Right hindlimb (tissue), 1 donor: Measurements from ENCODE around the gene AFM.
A peak's percentile ranks its signal among the peaks of the same experiment; 100 is the strongest.
"Not testable (repeated sequence)": the region's sequence is repeated elsewhere in the genome, so short reads cannot be mapped to it uniquely, and the experiment has no call there.

Source experiments
- DNase-seq: peaks from one replicate; pipeline ENCODE4 v3.0.0-alpha.2; 2018

AFM gene

DNA sequence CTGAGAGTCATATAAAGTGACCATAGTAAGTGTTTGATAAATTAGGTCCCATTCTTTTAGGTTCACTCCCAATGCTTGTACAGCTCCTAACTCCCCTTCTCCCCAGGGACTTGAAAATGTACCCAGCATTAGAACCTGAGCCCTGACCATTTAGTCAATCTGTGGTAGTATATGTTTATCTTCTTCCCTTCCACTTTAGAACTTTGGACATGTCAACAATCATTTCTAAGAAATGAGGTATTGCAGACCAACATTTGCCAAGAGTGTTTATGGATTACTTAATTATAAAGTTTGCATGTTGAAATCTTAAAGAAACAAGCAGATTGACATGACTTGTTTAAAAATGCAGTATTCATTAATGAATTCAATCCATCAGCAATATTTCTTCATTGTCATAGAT is 26.0 kb downstream of the AFM start:
- DNase-seq: no peak

- no peak for DNase-seq
Observed at GRCh38 chr4:73508651-73509050, 27.1 kb downstream of the AFM start.

- no peak for DNase-seq
Observed at GRCh38 chr4:73518340-73518739, 36.8 kb downstream of the AFM start.

GRCh38 chr4:73520821-73521220 is 39.3 kb downstream of the AFM start:
- DNase-seq: peak; percentile 22

DNA sequence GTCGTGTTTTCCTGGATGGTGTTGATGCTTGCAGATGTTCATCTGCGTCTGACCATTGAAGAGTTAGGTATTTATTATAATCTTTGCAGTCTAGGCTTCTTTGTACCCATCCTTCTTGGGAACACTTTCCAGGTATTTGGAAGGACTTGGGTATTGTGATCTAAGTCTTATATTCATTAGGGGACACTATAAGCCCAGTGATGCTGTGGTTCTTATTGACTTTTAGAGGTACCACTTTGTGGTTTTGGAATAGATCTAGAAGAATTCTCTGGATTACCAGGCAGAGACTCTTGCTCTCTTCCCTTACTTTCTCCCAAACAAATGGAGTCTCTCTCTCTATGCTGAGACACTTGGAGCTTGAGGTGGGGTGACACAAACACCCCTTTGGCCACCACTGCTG is 41.6 kb downstream of the AFM start:
- DNase-seq: no peak

DNA sequence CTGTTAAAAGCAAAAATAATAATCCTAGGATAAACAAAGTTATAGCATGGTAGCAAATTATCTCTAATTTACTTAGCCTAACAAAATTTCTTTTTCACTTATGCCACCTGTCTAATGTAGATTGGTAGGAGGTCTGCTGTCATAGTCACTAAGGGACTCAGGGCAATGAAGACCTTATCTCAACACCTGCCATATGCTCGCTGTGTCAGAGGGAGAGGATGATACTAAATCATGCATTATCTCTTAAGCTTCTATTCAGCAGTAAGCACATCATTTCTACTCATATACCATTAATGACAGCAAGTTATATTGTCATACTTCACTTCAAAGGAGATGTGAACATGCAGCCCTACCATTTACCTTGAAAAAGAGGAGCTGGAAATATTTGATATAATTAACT is 44.1 kb downstream of the AFM start:
- DNase-seq: no peak

GRCh38 chr4:73527196-73527595 is 45.7 kb downstream of the AFM start:
- DNase-seq: no peak

- no peak for DNase-seq
Observed at GRCh38 chr4:73528171-73528570, 46.6 kb downstream of the AFM start.

- DNase-seq: no peak
Observed at GRCh38 chr4:73533515-73534422, 52.2 kb downstream of the AFM start.

GRCh38 chr4:73538162-73538561 is 56.6 kb downstream of the AFM start:
- DNase-seq: no peak

- no peak for DNase-seq
Observed at GRCh38 chr4:73539386-73539785, 57.8 kb downstream of the AFM start.

DNA sequence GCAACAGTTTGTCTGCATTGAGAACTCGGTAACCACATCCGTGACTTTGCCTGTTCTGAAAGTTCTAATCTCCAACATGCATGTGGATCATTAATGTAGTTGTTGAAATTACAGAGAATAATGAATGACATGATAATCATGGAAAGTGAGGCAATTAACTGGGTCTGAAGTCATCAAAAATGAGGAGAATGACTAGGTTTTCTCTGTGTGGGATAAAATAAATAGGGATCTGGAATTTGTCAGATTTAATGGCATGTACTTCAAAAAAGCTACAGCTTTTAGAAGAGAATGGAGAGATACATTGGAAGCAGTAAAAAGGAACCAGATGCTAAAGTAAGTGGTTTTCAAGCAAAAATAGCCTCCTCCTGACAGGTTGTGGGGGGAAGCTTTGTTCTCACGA is 59.3 kb downstream of the AFM start:
- no peak for DNase-seq

- no peak for DNase-seq
Observed at GRCh38 chr4:73541251-73541650, 59.7 kb downstream of the AFM start.

DNA sequence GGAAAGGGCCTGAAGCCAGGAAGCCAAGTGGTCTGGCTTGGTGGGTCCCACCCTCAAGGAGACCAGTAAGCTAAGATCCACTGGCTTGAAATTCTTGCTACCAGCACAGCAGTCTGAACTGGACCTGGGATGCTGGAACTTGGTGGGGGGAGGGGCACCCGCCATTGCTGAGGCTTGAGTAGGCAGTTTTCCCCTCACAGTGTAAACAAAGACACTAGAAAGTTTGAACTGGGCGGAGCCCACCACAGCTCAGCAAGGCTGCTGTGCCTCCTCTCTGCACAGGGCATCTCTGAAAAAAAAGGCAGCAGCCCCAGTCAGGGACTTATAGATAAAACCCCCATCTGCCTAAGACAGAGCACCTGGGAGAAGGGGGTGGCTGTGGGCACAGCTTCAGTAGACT is 63.1 kb downstream of the AFM start:
- no peak for DNase-seq

GRCh38 chr4:73550865-73551264 is 69.3 kb downstream of the AFM start:
- DNase-seq: not testable (repeated sequence)
